ENCODE data around the gene NAT10. TPM values are rescaled to one million over a fixed set of nuclear protein-coding genes. Genes with fewer than 3 reads are reported as not detected.

NAT10 gene
- total RNA-seq, 1 donor from 2014 or later, result 20.9 TPM

GRCh38 chr11:34160791-34161190, 55.4 kb downstream of the NAT10 start:
- ATAC-seq (ENCODE audit: poor library complexity), result no peak
- intact Hi-C loops (cut with DNase I), result no loop called here
- no peak for DNase-seq

GRCh38 chr11:34161361-34161760, 55.9 kb downstream of the NAT10 start:
- DNase-seq (peak; percentile 5), ATAC-seq (ENCODE audit: poor library complexity) (no peak)
- intact Hi-C loops (cut with DNase I), result no loop called here

DNA sequence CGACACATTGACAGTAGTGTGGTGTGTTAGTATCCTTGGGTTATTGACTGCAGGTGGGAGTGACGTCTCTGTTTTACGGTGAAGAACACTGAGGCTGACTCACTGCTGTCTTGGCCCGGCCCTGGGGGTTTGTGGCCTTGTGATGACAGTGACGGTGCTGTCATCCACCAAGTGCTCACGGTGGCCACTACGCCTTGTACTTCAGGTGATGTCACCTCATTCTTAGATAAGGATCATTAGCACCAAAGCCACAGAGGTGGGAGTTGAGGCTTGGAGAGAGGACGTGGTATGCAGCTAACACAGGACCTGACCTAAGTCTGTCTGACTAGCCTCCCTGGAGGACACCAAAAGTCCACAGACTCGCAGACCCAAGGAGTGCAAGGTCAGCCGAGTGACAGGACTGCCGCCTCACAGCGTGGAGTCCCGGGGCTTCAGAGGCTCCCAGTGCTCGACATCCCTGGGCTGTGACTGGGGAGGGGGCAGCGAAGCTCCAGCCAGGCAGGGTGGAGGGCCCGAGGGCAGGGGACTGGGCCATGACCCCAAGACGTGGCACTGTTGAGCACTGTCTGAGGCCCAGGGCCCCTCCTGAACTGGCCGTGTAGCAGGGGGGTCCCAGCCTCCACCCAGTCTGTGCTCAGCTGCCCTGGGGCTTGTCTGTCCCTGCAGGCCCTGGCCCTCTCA, 56.5 kb downstream of the NAT10 start:
- intact Hi-C loops (cut with DNase I), result no loop called here
- DNase-seq (peak; percentile 33), ATAC-seq (ENCODE audit: poor library complexity) (no peak)

DNA sequence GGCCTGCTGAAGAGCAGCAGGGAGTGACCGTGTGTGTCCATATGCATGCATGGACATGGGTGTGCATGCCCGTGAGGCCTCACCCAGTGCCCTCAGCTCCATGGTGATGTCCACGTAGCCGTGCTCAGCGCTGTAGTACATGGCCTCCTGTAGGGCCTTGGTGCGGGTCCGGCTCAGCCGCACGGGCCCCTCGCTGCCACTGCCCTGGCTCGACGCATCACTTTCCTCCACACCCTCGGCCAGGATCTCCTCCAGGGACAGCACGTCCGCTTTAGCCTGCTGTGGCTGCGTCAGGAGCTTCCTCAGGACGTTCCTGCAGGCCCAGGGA, 57.0 kb downstream of the NAT10 start:
- intact Hi-C loops (cut with DNase I), result no loop called here
- DNase-seq, result no peak
- ATAC-seq (ENCODE audit: poor library complexity), result no peak

GRCh38 chr11:34162856-34163255, 57.4 kb downstream of the NAT10 start:
- ATAC-seq (ENCODE audit: poor library complexity) (no peak), DNase-seq (no peak)
- intact Hi-C loops (cut with DNase I), result no loop called here

DNA sequence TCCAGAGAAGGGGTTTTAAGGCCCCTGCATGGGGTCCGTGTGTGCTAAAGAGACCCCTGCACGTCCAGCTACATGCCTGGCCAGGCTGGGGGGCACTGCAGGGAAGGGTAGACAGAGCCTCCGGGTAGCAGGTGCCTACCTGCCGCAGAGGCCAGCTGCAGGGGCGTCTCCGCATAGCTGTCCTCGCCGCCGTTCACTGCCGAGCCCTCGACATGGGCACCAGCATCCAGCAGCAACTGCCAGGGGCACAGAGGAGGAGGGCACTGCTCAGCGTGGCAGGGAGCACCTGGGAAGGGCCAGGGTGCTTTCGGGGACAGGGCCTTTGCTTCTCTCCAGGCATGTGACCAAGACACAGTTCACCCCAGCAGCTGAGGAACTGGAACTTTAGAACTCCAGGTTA, 59.7 kb downstream of the NAT10 start:
- DNase-seq, result no peak
- intact Hi-C loops (cut with DNase I), result no loop called here
- no peak for ATAC-seq (ENCODE audit: poor library complexity)

- DNase-seq (no peak), ATAC-seq (ENCODE audit: poor library complexity) (peak; percentile 18)
- intact Hi-C loops (cut with DNase I), result no loop called here
Observed at GRCh38 chr11:34165786-34166555, 60.5 kb downstream of the NAT10 start.

DNA sequence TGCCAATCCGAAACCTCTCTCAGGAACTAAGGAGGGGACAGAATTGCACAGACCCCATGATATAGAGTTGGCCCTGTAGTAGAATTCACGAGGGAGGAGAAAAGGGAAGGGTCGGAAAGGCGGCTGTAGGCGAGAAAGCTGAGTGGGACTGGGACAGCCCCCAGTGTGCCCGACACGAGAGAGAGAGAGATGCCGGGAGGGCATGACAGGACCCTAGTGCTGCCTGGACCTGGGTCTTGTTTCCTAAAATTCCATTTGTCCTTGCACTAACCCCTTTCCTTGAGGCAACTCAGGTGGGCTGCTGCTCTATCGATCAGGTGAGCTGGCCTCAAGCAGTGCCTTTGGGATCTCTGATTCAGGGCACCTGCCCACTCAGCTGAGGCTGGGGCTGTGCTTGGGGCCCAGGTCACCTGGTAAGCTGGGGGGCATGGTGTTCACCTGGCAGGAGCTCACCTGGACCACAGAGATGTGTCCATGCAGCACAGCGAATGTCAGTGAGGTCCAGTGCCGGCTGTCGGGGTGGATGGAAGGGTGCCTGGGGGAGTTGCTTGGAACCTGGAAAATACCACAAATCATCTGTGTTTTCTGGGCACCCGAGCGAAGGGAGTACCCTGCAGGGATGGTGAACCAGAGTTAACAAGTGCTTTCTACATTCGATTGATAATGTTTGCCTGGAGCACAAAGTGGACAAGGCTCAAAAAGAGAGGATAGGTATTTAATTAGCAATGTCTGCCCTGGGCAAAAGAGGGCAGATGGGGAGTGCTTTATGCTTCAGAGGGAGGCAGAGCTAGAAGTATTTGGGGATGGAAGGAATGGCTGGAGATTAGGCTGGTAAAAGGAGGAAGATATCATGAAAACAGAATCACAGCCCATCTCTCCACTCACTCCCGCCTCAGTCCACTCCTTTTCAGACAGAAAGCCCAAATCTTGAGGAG, 61.6 kb downstream of the NAT10 start:
- DNase-seq (peak; percentile 14), ATAC-seq (ENCODE audit: poor library complexity) (no peak)
- intact Hi-C loops (cut with DNase I), result no loop called here

DNA sequence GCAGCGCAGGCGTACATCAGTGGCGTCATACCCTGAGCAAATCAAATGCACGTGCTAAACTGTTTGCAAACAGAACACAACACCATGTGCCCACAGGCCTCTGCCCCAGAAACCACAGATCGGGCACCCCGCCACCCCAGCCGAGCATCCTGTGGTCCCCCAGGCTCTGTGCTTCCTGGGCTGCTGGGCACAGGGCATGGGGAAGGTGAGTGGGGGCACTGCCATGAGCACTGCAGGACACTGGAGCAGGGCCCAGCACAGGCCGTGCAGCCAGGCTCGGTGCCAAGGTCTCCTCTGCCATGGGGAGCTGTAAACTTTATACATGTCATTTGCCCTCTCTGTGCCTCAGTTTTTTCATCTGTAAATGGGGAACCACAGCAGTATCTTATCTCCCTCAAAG, 62.5 kb downstream of the NAT10 start:
- intact Hi-C loops (cut with DNase I), result no loop called here
- ATAC-seq (ENCODE audit: poor library complexity) (no peak), DNase-seq (no peak)

- intact Hi-C loops (cut with DNase I), result no loop called here
- DNase-seq (no peak), ATAC-seq (ENCODE audit: poor library complexity) (no peak)
Observed at GRCh38 chr11:34168642-34169420, 63.4 kb downstream of the NAT10 start.

DNA sequence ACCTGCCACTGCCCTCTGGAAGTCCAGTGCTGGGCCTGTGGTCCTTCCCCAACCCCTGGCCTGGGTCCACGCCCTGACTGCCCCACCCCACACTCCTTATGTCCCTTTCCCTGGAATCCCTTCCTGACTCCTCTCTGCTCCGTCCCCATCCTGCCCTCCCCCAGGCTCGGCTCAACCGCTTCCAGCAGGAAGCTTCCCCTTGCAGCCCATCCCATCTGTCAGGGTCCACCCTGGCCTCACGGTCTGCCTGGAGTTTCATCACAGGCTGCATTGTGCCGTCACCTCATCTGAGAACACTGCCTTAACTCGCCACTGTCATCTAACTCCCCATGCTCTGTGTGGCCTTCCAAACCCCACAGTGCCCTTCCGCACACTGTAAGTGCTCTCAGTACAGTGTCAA, 64.3 kb downstream of the NAT10 start:
- intact Hi-C loops (cut with DNase I), result loop anchor here (5.0 kb wide), 1 partner anchor 172 kb away; no protein-coding TSS in a partner anchor
- ATAC-seq (ENCODE audit: poor library complexity) (no peak), DNase-seq (no peak)

- DNase-seq (no peak), ATAC-seq (ENCODE audit: poor library complexity) (no peak)
- intact Hi-C loops (cut with DNase I), result loop anchor here (5.0 kb wide), 1 partner anchor 176 kb away; no protein-coding TSS in a partner anchor
Observed at GRCh38 chr11:34173050-34173449, 67.6 kb downstream of the NAT10 start.

- peak; percentile 91 for DNase-seq
- peak; percentile 100 for ATAC-seq (ENCODE audit: poor library complexity)
- intact Hi-C loops (cut with DNase I), result loop anchor here (2.0 to 5.0 kb wide), 2 partner anchors 177 to 184 kb away; partner anchors contain the start of gene ABTB2
Observed at GRCh38 chr11:34174412-34175041, 69.1 kb downstream of the NAT10 start.

DNA sequence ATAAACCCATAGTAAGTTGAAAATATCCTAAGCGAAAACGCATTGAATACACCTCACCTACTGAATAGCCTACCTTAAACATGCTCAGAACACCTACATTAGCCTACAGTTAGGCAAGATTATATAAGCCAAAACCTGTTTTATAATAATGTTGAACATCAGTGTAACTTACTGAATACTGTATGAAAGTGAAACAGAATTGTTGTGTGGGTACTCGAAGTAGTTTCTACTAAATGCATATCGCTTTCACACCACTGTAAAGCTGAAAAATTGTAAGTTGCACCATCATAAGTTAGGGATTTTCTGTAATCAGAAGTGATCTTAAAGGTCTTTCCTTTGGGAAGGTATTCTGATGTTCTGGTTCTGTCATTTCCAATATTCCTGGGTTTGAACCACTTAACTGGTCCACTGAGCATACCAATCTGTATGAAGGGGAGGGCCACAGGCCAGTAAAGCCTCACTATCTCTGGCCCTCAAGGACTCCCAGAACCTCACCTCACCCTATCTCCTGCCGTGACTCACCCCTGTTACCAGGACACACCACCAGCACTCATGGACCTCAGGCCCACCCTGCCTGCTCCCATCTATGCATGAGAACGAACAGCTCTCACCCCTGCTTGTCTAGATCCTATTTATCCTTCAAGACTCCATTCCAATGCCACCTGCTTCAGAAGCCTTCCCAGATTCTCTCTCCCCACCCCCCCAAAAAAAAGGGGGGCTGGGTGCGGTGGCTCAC, 70.0 kb downstream of the NAT10 start:
- DNase-seq, result no peak
- intact Hi-C loops (cut with DNase I), result loop anchor here (2.0 kb wide), 1 partner anchor 183 kb away; the partner anchor contains the start of gene ABTB2
- no peak for ATAC-seq (ENCODE audit: poor library complexity)

DNA sequence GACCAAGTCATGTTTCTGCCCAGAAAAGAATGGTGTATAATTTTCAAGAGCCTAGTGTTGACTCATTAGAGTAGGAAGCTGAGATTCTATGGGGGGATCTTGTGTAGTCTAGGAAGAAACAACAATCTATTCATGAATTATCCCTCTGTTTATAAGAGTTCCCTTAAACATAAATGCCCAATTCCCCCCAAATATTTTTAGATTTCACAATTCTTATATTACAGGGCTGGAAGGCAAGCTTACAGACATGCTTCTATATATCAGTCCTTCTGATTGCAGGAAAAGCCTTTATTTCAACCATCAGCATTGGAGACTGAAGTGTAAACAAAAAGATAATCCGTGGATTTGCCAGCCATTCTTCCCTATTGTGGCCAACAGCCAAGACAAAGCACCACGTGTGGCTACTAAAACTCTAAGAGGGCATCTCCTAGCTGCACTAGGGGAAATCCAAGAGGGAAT, 71.4 kb downstream of the NAT10 start:
- DNase-seq, result no peak
- intact Hi-C loops (cut with DNase I), result no loop called here
- ATAC-seq (ENCODE audit: poor library complexity), result no peak

DNA sequence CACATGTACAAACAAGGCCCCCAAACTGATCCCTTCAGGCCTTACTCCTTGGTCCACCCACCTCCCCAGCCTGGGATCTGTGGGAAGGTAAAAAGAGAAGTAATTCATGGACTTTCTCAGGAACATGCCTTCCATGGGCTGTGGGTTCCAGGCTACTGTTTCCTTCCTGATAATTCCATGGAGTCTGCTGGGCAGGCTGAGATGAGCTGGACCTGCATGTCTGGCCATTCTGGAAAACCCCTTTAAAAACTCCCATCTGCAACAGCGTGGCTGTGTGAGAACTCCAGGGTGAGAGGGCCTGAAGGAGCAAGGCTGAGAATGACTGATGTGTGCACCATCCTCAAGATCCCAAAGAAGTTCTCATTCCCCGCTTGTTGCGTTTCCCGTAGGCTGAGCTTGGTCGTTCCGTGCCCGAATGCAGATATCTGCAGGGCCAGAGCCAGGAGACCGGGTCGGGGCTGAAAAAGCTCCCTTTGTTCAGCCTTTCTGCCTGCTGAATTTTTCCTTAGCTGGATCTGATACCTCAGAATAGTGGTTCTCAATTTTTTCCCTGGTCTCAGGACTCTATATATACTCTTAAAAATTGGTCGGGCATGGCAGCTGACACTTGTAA, 72.9 kb downstream of the NAT10 start:
- no peak for ATAC-seq (ENCODE audit: poor library complexity)
- no peak for DNase-seq
- intact Hi-C loops (cut with DNase I), result no loop called here
